Body of pancreas (tissue), 4 donors: Measurements from ENCODE around the gene RYR3. TPM values are rescaled to one million over a fixed set of nuclear protein-coding genes. Genes with fewer than 3 reads are reported as not detected.

Source experiments
- ATAC-seq: fragments of 150-250 bp; one replicate; pipeline ENCODE4 v1.9.1; 2016
- DNase-seq, 4 donors: peaks; one replicate each; pipeline ENCODE4 v3.0.0-alpha.2; 2019
- H3K27ac ChIP-seq, 4 donors: fragments of 200-600 bp; sonication (generic); 1 replicate in 3 of 4; 2 replicates in 1 of 4; pipeline versions ENCODE4 v1.5.1 to v1.6.1; 2016 to 2019; ENCODE audit warnings: mild to moderate bottlenecking in 1 of 4, mixed read lengths in 1 of 4, moderate library complexity in 1 of 4
- H3K27me3 ChIP-seq, 2 donors: fragments of 200-600 bp; sonication (generic); one replicate each; pipeline ENCODE4 v1.6.0; 2016; ENCODE audit warnings: mild to moderate bottlenecking in 1 of 2
- H3K36me3 ChIP-seq, 2 donors: fragments of 200-600 bp; sonication (generic); replicated peaks in 1 of 2; 2 replicates each; pipeline ENCODE4 v1.5.1; 2016; ENCODE audit warnings: low read depth in 2 of 2; ENCODE audit not compliant: insufficient read depth in 1 of 2
- H3K4me1 ChIP-seq: fragments of 200-600 bp; sonication (generic); one replicate; pipeline ENCODE4 v1.6.0; 2016
- H3K4me3 ChIP-seq, 2 donors: fragments of 200-600 bp; sonication (generic); 1 replicate in 1 of 2; 2 replicates in 1 of 2; pipeline ENCODE4 v1.5.1; 2016 to 2019
- H3K9me3 ChIP-seq, 3 donors: fragments of 200-600 bp; sonication (generic); 1 replicate in 2 of 3; 2 replicates in 1 of 3; pipeline ENCODE4 v1.5.1; 2016
- POLR2A ChIP-seq, 3 donors: fragments of 450-650 bp; IDR thresholded peaks; one replicate each; pipeline ENCODE4 v1.6.1; 2016; ENCODE audit warnings: antibody characterized with exemption in 3 of 3, mild to moderate bottlenecking in 2 of 3
- WGBS, 2 donors: methylation state at CpG; one replicate each; pipeline ENCODE4 v1.1.5; 2017; 5-methylcytosine and 5-hydroxymethylcytosine counted together
- intact Hi-C: fragments of 100-400 bp; cut with DNase I; formaldehyde crosslinking; loops from one replicate; pipeline ENCODE4 v1.15.1; 2023
- total RNA-seq, 2 donors: library from RNA; depleted of rRNA; stranded (reverse); fragments of >200 nt; gene quantifications; one replicate each; pipeline ENCODE4 v1.1.0, GENCODE V29; 2016
- TF ChIP-seq, protein P1 (sequence below), 7 experiments: fragments of 450-650 bp in 4 of 7; fragments of 200-600 bp in 3 of 7; sonication (generic) in 3 of 7; IDR thresholded peaks; one replicate each; pipeline ENCODE4 v1.5.1; 2016 to 2019; ENCODE audit warnings: antibody characterized with exemption in 7 of 7

The RYR3 gene
- total RNA-seq, 2 donors from 2014 or later = 0.26 to 0.66 TPM

DNA sequence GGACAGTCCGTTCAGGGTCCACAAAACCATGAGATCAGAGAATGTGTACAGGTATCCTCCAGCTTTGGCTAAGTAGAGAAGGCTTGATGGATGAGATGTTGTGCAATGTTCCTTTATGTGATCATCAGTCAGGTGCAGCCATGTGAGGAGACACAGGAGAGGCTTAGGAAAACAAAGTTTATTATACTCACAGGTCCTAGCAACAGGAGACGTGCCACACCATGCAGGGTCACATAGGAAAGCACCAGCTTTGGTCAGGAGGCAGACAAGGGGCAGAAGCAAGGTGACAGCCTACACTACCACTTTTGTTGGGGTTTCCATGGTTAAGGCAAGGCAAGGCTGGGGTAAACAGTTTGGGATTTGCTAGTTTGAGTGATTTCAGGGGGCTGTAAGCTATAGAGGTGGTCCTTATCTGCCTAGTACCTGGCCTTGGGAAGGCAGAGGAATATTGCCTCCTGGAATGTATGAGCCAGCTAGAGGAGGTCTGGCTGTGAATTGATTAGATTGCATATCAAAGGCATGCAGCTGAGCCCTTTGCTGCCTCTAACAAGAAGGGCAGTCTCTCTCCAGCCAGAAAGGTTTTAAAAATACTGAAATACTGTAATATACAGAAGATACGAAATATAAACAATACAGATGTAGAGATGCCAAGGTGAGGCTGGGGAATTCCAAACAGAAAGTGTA is 248.6 kb downstream of the RYR3 start:
- no peak for DNase-seq

DNA sequence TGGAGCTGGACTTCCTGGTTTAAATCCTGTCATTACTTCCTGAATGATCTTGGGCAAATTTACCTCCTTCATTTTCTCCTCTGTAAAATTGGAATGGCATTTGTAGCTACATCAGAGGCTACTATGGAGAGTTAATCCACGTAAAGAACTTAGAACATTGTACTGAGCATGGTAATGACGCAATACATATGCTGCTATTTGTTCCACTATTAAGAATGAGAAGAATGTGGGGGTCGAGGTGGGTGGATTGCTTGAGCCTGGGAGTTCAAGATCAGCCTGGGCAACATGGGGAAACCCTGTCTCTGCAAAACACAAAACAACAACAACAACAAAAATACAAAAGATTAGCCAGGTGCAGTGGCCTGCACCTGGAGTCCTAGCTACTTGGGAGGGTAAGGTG is 250.6 kb downstream of the RYR3 start:
- no peaks in the 10 kb centered on the region for H3K27me3 ChIP-seq
- H3K36me3 ChIP-seq = no peaks in the 10 kb centered on the region
- DNase-seq (no peak), ATAC-seq (no peak)
- H3K9me3 ChIP-seq = peaks cover 0 to 7% (median 0%) of the 10 kb centered on the region in 3 donors
- TF ChIP-seq, protein P1, sequence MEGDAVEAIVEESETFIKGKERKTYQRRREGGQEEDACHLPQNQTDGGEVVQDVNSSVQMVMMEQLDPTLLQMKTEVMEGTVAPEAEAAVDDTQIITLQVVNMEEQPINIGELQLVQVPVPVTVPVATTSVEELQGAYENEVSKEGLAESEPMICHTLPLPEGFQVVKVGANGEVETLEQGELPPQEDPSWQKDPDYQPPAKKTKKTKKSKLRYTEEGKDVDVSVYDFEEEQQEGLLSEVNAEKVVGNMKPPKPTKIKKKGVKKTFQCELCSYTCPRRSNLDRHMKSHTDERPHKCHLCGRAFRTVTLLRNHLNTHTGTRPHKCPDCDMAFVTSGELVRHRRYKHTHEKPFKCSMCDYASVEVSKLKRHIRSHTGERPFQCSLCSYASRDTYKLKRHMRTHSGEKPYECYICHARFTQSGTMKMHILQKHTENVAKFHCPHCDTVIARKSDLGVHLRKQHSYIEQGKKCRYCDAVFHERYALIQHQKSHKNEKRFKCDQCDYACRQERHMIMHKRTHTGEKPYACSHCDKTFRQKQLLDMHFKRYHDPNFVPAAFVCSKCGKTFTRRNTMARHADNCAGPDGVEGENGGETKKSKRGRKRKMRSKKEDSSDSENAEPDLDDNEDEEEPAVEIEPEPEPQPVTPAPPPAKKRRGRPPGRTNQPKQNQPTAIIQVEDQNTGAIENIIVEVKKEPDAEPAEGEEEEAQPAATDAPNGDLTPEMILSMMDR (IDR thresholded peaks at IDR 0.05) = no peak
- no peak for TF ChIP-seq POLR2A (IDR thresholded peaks at IDR 0.05)
- intact Hi-C loops = no loop called here
- WGBS, 2 donors = 33 to 42% methylated on average over 3 of the region's 3 CpGs
- H3K4me3 ChIP-seq = no peak overlapping the region
- H3K27ac ChIP-seq = no peak overlapping the region
- no peaks in the 10 kb centered on the region for H3K4me1 ChIP-seq

More for the DNA sequence above, 248.6 kb downstream of the RYR3 start:
- no peaks in the 10 kb centered on the region for H3K4me1 ChIP-seq
- no peak overlapping the region for H3K27ac ChIP-seq
- TF ChIP-seq POLR2A (IDR thresholded peaks at IDR 0.05) = no peak
- TF ChIP-seq, protein P1 (IDR thresholded peaks at IDR 0.05) = no peak
- intact Hi-C loops = no loop called here
- H3K27me3 ChIP-seq = no peaks in the 10 kb centered on the region
- ATAC-seq = no peak
- H3K9me3 ChIP-seq = no peaks in the 10 kb centered on the region
- 21 to 26% methylated on average over 3 of the region's 3 CpGs for WGBS, 2 donors
- no peaks in the 10 kb centered on the region for H3K36me3 ChIP-seq
- no peak overlapping the region for H3K4me3 ChIP-seq

DNA sequence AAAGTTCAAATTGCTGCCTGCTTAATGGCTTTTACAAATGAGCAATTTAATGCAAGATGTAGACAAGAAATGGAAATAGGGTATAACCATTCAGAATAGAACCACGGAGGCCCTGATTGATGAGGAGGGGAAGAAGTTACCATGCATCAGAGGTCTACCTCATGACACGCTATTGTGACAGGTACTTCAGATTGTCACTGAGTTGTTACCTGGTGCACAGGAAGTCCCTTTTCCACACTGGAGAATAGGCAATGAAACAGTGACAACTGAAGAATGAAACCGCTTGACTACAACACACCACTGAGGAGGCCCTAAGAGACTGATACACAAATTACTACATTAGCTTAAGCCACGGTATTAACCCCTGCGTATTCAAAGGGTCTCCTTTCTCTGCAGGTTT is 251.2 kb downstream of the RYR3 start:
- Histone ChIP-seq H3K9me3 (peaks cover 0 to 7% (median 0%) of the 10 kb centered on the region in 3 donors), H3K27me3 (no peaks in the 10 kb centered on the region), H3K4me3 (no peak overlapping the region), H3K27ac (no peak overlapping the region), H3K36me3 (no peaks in the 10 kb centered on the region), H3K4me1 (no peaks in the 10 kb centered on the region)
- no peak for TF ChIP-seq POLR2A (IDR thresholded peaks at IDR 0.05)
- TF ChIP-seq, protein P1 (IDR thresholded peaks at IDR 0.05) = no peak
- WGBS, 2 donors = 48 to 51% methylated on average over 5 of the region's 5 CpGs
- intact Hi-C loops = no loop called here
- ATAC-seq (no peak), DNase-seq (no peak)

DNA sequence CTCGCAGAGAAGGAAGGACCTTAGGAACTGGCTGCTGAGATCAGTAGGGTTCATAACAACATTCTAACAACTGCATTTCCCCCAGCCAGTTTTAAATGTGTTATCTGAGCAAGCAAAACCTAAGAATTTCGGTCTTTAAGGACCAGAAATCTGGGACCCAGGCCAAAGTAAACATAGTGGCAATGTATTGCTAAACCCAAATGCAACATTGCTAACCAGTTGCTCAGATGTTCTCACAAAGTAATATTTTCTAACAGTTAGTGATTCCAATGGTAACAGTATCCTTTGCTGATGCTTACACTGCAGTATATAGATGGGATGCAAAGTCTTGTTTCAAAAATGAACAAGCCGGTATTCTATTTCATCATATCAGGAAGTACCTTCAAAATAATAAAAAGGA is 254.3 kb downstream of the RYR3 start:
- WGBS, 2 donors = 39 to 45% methylated on average over 3 of the region's 3 CpGs
- intact Hi-C loops = no loop called here
- no peak overlapping the region for H3K4me3 ChIP-seq
- ATAC-seq (no peak), DNase-seq (no peak)
- H3K9me3 ChIP-seq = peaks cover 0 to 7% (median 0%) of the 10 kb centered on the region in 3 donors
- TF ChIP-seq, protein P1 (IDR thresholded peaks at IDR 0.05) = no peak
- TF ChIP-seq POLR2A (IDR thresholded peaks at IDR 0.05) = no peak
- no peaks in the 10 kb centered on the region for H3K4me1 ChIP-seq
- H3K27me3 ChIP-seq = no peaks in the 10 kb centered on the region
- no peak overlapping the region for H3K27ac ChIP-seq
- no peaks in the 10 kb centered on the region for H3K36me3 ChIP-seq

DNA sequence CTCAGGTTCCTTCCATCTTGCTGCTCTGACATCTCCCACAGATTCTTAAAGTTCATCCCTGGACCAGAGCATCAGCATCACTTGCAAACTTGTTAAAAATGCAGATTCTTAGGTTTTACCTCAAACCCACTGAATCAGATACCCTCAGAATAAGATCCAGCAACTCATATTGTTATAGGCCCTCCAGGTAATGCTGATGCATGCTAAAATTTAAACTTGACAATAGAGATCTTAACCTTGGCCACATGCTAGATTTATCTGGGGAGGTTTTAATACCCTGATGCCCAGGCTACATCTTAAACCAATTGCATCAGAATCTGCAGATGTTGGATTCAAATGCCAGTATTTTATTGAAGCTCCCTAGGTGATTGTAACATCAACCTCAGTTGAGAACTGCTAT is 256.9 kb downstream of the RYR3 start:
- no peak for ATAC-seq

More for the DNA sequence above, 256.9 kb downstream of the RYR3 start:
- Histone ChIP-seq H3K27ac (no peak overlapping the region), H3K4me1 (no peaks in the 10 kb centered on the region), H3K4me3 (no peak overlapping the region), H3K9me3 (peaks cover 0 to 7% (median 0%) of the 10 kb centered on the region in 3 donors), H3K36me3 (no peaks in the 10 kb centered on the region), H3K27me3 (no peaks in the 10 kb centered on the region)
- TF ChIP-seq POLR2A (IDR thresholded peaks at IDR 0.05) = no peak
- TF ChIP-seq, protein P1 (IDR thresholded peaks at IDR 0.05) = no peak
- no peak for DNase-seq
- intact Hi-C loops = no loop called here
